ENCODE results near the gene KRT16. TPM values are rescaled to one million over a fixed set of nuclear protein-coding genes. Genes with fewer than 3 reads are reported as not detected.
"Not testable (repeated sequence)": the region's sequence is repeated elsewhere in the genome, so short reads cannot be mapped to it uniquely, and the experiment has no call there.

KRT16 gene
- total and polyA plus RNA-seq, 10 of the 15 experiments (the other 5 are each of a cell fraction or from before 2014, with no cell fraction given) = 0.07 TPM; not detected in 9

GRCh38 chr17:41629316-41629715 is 16.7 kb upstream of the KRT16 start:
- Histone ChIP-seq H3K36me3 (ENCODE audit: control insufficient read depth in 2 of 2, insufficient read depth in 2 of 2, low read length in 1 of 2) (no peaks in the 10 kb centered on the region), H3K79me2 (ENCODE audit: control insufficient read depth, insufficient read depth, low read length) (no peaks in the 10 kb centered on the region), H4K20me1 (ENCODE audit: control insufficient read depth, insufficient read depth) (no peaks in the 10 kb centered on the region), H3K4me2 (ENCODE audit: control insufficient read depth, insufficient read depth) (no peak overlapping the region), H3K4me1 (ENCODE audit: control insufficient read depth, insufficient read depth, low read length) (no peaks in the 10 kb centered on the region), H3K9ac (ENCODE audit: control insufficient read depth, insufficient read depth, low read length) (no peak overlapping the region), H3K27me3 (replicated peaks in 1 of 2; ENCODE audit: control insufficient read depth in 2 of 2, insufficient read depth in 2 of 2, low read length in 1 of 2) (no peaks in the 10 kb centered on the region), H3K4me3 (no peak overlapping the region), H2AFZ (ENCODE audit: control insufficient read depth, low read depth, low read length) (no peak overlapping the region), H3K27ac (ENCODE audit: control insufficient read depth, insufficient read depth) (no peak overlapping the region), H3K9me3 (replicated peaks; ENCODE audit: control insufficient read depth, insufficient read depth, low read length) (no peaks in the 10 kb centered on the region)
- SMC1A ChIA-PET (ENCODE audit: uncharacterized antibody, unreplicated experiment) = interaction anchor here (1.3 kb wide), 1 partner anchor 19 kb away, joined by 6 read pairs; no protein-coding TSS in a partner anchor
- TF ChIP-seq MYC (IDR thresholded peaks at IDR 0.05; ENCODE audit: insufficient read depth, insufficient read length, insufficient replicate concordance, low read length, severe bottlenecking) (no peak), POLR2AphosphoS2 (IDR thresholded peaks at IDR 0.05; ENCODE audit: low read depth, low read length) (no peak), CREM (IDR thresholded peaks at IDR 0.05; ENCODE audit: low read depth) (no peak), ASH2L (IDR thresholded peaks at IDR 0.05; ENCODE audit: borderline replicate concordance, low read depth) (no peak), NR2F1 (conservative IDR thresholded peaks at IDR 0.05) (no peak), FOXM1 (IDR thresholded peaks at IDR 0.05; ENCODE audit: low read depth, low read length) (no peak), RBBP5 (conservative IDR thresholded peaks at IDR 0.05) (no peak), MTA2 (IDR thresholded peaks at IDR 0.05; ENCODE audit: low read depth) (no peak), POLR2AphosphoS5 (IDR thresholded peaks at IDR 0.05; ENCODE audit: low read length) (no peak), RELA (IDR thresholded peaks at IDR 0.05; ENCODE audit: borderline replicate concordance, partially characterized antibody) (no peak), YY1 (IDR thresholded peaks at IDR 0.05; ENCODE audit: low read depth, low read length) (no peak), BHLHE40 (IDR thresholded peaks at IDR 0.05; ENCODE audit: borderline replicate concordance in 1 of 2, low read depth in 2 of 2, low read length in 1 of 2) (no peak)
- TF ChIP-seq, protein P1, sequence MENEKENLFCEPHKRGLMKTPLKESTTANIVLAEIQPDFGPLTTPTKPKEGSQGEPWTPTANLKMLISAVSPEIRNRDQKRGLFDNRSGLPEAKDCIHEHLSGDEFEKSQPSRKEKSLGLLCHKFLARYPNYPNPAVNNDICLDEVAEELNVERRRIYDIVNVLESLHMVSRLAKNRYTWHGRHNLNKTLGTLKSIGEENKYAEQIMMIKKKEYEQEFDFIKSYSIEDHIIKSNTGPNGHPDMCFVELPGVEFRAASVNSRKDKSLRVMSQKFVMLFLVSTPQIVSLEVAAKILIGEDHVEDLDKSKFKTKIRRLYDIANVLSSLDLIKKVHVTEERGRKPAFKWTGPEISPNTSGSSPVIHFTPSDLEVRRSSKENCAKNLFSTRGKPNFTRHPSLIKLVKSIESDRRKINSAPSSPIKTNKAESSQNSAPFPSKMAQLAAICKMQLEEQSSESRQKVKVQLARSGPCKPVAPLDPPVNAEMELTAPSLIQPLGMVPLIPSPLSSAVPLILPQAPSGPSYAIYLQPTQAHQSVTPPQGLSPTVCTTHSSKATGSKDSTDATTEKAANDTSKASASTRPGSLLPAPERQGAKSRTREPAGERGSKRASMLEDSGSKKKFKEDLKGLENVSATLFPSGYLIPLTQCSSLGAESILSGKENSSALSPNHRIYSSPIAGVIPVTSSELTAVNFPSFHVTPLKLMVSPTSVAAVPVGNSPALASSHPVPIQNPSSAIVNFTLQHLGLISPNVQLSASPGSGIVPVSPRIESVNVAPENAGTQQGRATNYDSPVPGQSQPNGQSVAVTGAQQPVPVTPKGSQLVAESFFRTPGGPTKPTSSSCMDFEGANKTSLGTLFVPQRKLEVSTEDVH (IDR thresholded peaks at IDR 0.05; ENCODE audit: low read depth, partially characterized antibody) = no peak
- BruUV-seq (replicated peaks) = no TSS peak
- intact Hi-C loops (cut with micrococcal nuclease; ENCODE audit: unreplicated experiment) (no loop called here), in situ Hi-C loops (cut with MboI) (no loop called here)
- no peak for ATAC-seq
- WGBS (ENCODE audit: insufficient coverage, insufficient replicate concordance, low lambda C conversion rate, missing lambda C conversion rate) = 35% methylated on average over 10 of the region's 10 CpGs
- POLR2A ChIA-PET = no interaction called here
- CTCF ChIA-PET = interaction anchor here (1.6 kb wide), 1 partner anchor 19 kb away, joined by 3 read pairs; no protein-coding TSS in a partner anchor
- FAIRE-seq = no peak
- RAD21 ChIA-PET (ENCODE audit: unreplicated experiment) = no interaction called here
- DNase-seq (ENCODE audit: low read depth, low spot score) = no peak

- H3K36me3 ChIP-seq (ENCODE audit: control insufficient read depth in 2 of 2, insufficient read depth in 2 of 2, low read length in 1 of 2); DNase-seq (ENCODE audit: low read depth, low spot score); H2AFZ ChIP-seq (ENCODE audit: control insufficient read depth, low read depth, low read length); BruUV-seq (replicated peaks); intact Hi-C loops (cut with micrococcal nuclease; ENCODE audit: unreplicated experiment); H3K79me2 ChIP-seq (ENCODE audit: control insufficient read depth, insufficient read depth, low read length); H3K9ac ChIP-seq (ENCODE audit: control insufficient read depth, insufficient read depth, low read length); H3K27me3 ChIP-seq (replicated peaks in 1 of 2; ENCODE audit: control insufficient read depth in 2 of 2, insufficient read depth in 2 of 2, low read length in 1 of 2); H3K4me1 ChIP-seq (ENCODE audit: control insufficient read depth, insufficient read depth, low read length); H4K20me1 ChIP-seq (ENCODE audit: control insufficient read depth, insufficient read depth); H3K4me2 ChIP-seq (ENCODE audit: control insufficient read depth, insufficient read depth); H3K9me3 ChIP-seq (replicated peaks; ENCODE audit: control insufficient read depth, insufficient read depth, low read length); in situ Hi-C loops (cut with MboI); ATAC-seq; H3K27ac ChIP-seq (ENCODE audit: control insufficient read depth, insufficient read depth); RAD21 ChIA-PET (ENCODE audit: unreplicated experiment); FAIRE-seq; POLR2A ChIA-PET; H3K4me3 ChIP-seq: not testable (repeated sequence)
- 19% methylated on average over 11 of the region's 11 CpGs for WGBS (ENCODE audit: insufficient coverage, insufficient replicate concordance, low lambda C conversion rate, missing lambda C conversion rate)
- CTCF ChIA-PET = interaction anchor here (1.6 kb wide), 1 partner anchor 20 kb away, joined by 3 read pairs; no protein-coding TSS in a partner anchor
- SMC1A ChIA-PET (ENCODE audit: uncharacterized antibody, unreplicated experiment) = interaction anchor here (1.3 kb wide), 1 partner anchor 20 kb away, joined by 6 read pairs; no protein-coding TSS in a partner anchor
Measured at GRCh38 chr17:41628621-41629255, 16.2 kb upstream of the KRT16 start.
